ENCODE data around the gene GNG13. TPM values are rescaled to one million over a fixed set of nuclear protein-coding genes. Genes with fewer than 3 reads are reported as not detected.

Gene GNG13
- total RNA-seq, 1 donor from 2014 or later, result not detected

DNA sequence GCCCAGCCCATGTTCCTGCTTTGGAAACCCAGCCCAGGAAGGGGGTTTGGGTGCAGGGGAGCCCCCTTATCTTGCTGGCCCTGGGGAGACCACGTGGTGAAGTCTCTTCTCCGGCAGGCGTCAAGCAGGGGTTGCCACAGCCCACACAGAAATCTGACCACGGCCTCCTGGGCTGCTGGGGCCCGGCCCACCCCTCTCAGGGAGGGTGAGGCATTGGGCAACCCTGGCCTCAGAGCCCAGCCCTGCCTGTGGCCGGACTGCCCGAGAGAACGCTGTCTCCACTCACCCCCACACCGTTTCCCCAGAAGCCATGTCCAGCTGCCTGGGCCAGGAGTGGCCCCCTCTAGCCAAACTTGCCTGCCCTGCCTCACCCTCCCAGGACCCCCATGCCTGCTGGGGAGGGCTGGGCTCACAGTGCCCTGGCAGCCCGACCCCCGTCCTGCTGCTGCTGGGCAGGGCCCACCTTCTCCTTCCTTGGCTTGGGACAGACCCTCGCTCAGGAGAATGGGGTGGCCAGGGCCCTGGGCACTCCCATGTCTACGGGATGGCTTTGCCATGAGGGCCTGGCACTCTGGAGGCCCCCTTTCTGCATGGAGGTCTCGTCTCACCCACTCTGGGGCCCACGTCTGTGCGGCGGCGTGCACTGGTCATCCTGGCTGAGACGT, 19.1 kb downstream of the GNG13 start:
- Mint-ChIP-seq H3K27me3 (ENCODE audit: unreplicated experiment) (peaks cover 7% of the 10 kb centered on the region), H3K9me3 (ENCODE audit: unreplicated experiment) (peaks cover 6% of the 10 kb centered on the region), H3K27ac (ENCODE audit: unreplicated experiment) (no peak overlapping the region), H3K4me3 (ENCODE audit: unreplicated experiment) (no peak overlapping the region), H3K4me1 (ENCODE audit: low read depth, unreplicated experiment) (no peaks in the 10 kb centered on the region), H3K36me3 (ENCODE audit: unreplicated experiment) (no peaks in the 10 kb centered on the region)
- TF ChIP-seq, protein P1, sequence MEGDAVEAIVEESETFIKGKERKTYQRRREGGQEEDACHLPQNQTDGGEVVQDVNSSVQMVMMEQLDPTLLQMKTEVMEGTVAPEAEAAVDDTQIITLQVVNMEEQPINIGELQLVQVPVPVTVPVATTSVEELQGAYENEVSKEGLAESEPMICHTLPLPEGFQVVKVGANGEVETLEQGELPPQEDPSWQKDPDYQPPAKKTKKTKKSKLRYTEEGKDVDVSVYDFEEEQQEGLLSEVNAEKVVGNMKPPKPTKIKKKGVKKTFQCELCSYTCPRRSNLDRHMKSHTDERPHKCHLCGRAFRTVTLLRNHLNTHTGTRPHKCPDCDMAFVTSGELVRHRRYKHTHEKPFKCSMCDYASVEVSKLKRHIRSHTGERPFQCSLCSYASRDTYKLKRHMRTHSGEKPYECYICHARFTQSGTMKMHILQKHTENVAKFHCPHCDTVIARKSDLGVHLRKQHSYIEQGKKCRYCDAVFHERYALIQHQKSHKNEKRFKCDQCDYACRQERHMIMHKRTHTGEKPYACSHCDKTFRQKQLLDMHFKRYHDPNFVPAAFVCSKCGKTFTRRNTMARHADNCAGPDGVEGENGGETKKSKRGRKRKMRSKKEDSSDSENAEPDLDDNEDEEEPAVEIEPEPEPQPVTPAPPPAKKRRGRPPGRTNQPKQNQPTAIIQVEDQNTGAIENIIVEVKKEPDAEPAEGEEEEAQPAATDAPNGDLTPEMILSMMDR (IDR thresholded peaks at IDR 0.05; ENCODE audit: partially characterized antibody, unreplicated experiment), result no peak
- no peak for DNase-seq

DNA sequence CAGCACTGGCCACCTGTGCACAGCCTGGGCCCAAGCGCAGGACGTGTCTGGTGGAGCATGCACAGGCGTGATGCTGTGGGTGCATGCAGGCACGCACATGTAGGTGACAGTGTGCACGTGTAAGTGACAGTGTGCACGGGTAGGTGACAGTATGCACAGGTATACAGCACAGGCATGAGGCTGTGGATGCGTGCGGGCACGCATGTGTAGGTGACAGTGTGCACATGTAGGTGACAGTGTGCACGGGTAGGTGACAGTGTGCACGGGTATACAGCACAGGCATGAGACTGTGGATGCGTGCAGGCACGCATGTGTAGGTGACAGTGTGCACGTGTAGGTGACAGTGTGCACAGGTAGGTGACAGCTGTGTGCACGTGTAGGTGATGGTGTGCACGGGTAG, 20.2 kb downstream of the GNG13 start:
- no peak overlapping the region for H3K27ac Mint-ChIP-seq (ENCODE audit: unreplicated experiment)
- H3K4me3 Mint-ChIP-seq (ENCODE audit: unreplicated experiment), result no peak overlapping the region
- no peaks in the 10 kb centered on the region for H3K36me3 Mint-ChIP-seq (ENCODE audit: unreplicated experiment)
- H3K27me3 Mint-ChIP-seq (ENCODE audit: unreplicated experiment), result peaks cover 7% of the 10 kb centered on the region
- H3K4me1 Mint-ChIP-seq (ENCODE audit: low read depth, unreplicated experiment), result no peaks in the 10 kb centered on the region
- DNase-seq, result no peak
- TF ChIP-seq, protein P1 (IDR thresholded peaks at IDR 0.05; ENCODE audit: partially characterized antibody, unreplicated experiment), result no peak
- peaks cover 6% of the 10 kb centered on the region for H3K9me3 Mint-ChIP-seq (ENCODE audit: unreplicated experiment)

- Mint-ChIP-seq H3K27ac (ENCODE audit: unreplicated experiment) (no peak overlapping the region), H3K36me3 (ENCODE audit: unreplicated experiment) (no peaks in the 10 kb centered on the region), H3K4me1 (ENCODE audit: low read depth, unreplicated experiment) (no peaks in the 10 kb centered on the region), H3K4me3 (ENCODE audit: unreplicated experiment) (no peak overlapping the region), H3K9me3 (ENCODE audit: unreplicated experiment) (peaks cover 6% of the 10 kb centered on the region), H3K27me3 (ENCODE audit: unreplicated experiment) (peaks cover 7% of the 10 kb centered on the region)
- DNase-seq, result no peak
- TF ChIP-seq, protein P1 (IDR thresholded peaks at IDR 0.05; ENCODE audit: partially characterized antibody, unreplicated experiment), result no peak
Observed at GRCh38 chr16:779561-779960, 21.0 kb downstream of the GNG13 start.

DNA sequence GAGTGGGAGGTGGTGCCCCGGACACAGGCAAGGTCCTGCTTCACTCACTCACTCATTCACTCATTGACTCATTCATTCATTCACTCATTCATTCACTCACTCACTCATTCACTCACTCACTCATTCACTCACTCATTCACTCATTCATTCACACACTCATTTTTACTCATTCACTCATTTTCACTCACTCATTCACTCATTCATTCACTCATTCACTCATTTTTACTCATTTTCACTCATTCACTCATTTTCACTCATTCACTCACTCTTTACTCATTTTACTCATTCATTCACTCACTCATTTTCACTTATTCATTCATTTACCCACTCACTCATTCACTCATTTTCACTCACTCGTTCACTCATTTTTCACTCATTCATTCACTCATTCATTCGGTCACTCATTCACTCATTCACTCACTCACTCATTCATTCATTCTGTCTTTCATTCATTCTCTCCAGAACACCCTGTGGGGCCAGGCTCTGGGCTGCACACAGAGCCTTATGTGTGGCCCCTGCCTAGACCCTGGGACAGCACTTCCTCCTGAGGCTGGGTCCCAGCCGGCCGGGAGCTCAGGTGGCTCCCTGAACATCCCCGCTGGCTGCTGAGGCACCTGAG, 21.5 kb downstream of the GNG13 start:
- no peak for DNase-seq
- peaks cover 7% of the 10 kb centered on the region for H3K27me3 Mint-ChIP-seq (ENCODE audit: unreplicated experiment)
- TF ChIP-seq, protein P1 (IDR thresholded peaks at IDR 0.05; ENCODE audit: partially characterized antibody, unreplicated experiment), result no peak
- H3K27ac Mint-ChIP-seq (ENCODE audit: unreplicated experiment), result no peak overlapping the region
- peaks cover 6% of the 10 kb centered on the region for H3K9me3 Mint-ChIP-seq (ENCODE audit: unreplicated experiment)
- H3K36me3 Mint-ChIP-seq (ENCODE audit: unreplicated experiment), result no peaks in the 10 kb centered on the region
- H3K4me3 Mint-ChIP-seq (ENCODE audit: unreplicated experiment), result no peak overlapping the region
- no peaks in the 10 kb centered on the region for H3K4me1 Mint-ChIP-seq (ENCODE audit: low read depth, unreplicated experiment)

DNA sequence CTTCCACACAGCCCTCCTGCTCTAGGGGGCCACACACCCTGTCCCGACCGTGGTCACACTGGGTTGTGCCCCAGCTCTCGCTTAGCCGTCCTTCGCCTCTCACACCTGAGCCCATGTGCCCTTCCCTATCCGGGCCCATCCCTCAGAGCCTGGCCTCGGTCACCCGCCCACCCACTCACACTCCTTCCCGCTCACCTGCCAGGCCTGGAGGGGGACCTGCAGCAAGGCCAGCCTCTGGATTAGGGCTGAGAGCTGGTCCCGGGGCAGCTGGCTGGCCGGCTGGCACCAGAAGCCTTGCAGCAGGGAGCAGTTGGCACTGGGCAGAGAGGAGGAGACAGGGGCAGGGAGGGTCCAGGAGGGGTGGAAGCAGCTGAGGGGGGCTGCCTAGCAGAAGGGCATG, 22.1 kb downstream of the GNG13 start:
- Mint-ChIP-seq H3K4me3 (ENCODE audit: unreplicated experiment) (no peak overlapping the region), H3K36me3 (ENCODE audit: unreplicated experiment) (no peaks in the 10 kb centered on the region), H3K9me3 (ENCODE audit: unreplicated experiment) (peaks cover 6% of the 10 kb centered on the region), H3K27ac (ENCODE audit: unreplicated experiment) (no peak overlapping the region), H3K27me3 (ENCODE audit: unreplicated experiment) (peaks cover 7% of the 10 kb centered on the region), H3K4me1 (ENCODE audit: low read depth, unreplicated experiment) (no peaks in the 10 kb centered on the region)
- DNase-seq, result no peak
- TF ChIP-seq, protein P1 (IDR thresholded peaks at IDR 0.05; ENCODE audit: partially characterized antibody, unreplicated experiment), result no peak

All from glutamatergic neuron (in vitro differentiated cells).